Fibroblast of villous mesenchyme (primary cell): ENCODE data around the gene MCL1. TPM values are rescaled to one million over a fixed set of nuclear protein-coding genes. Genes with fewer than 3 reads are reported as not detected.

ENCODE experiments used
- DNase-seq: peaks from one replicate; pipeline ENCODE4 v3.0.0-alpha.2; 2010; ENCODE audit warnings: low read depth
- H3K4me3 ChIP-seq: 2 replicates; pipeline ENCODE4 v1.5.1; 2011; ENCODE audit warnings: low read depth, mild to moderate bottlenecking, low read length
- CTCF ChIP-seq: IDR thresholded peaks from 2 replicates; pipeline ENCODE4 v1.5.1; 2012; ENCODE audit warnings: low read depth, mild to moderate bottlenecking, low read length; ENCODE audit not compliant: insufficient read depth
- total RNA-seq: library from RNA; depleted of rRNA; stranded (reverse); fragments of >200 nt; gene quantifications from 2 replicates; pipeline ENCODE4 v1.2.3, GENCODE V29; 2012

MCL1 gene
- total RNA-seq, 1 donor: 272 TPM

GRCh38 chr1:150537732-150538684 is 41.4 kb downstream of the MCL1 start:
- peak; percentile 10 for TF ChIP-seq CTCF
- no peak overlapping the region for H3K4me3 ChIP-seq
- peak; percentile 71 for DNase-seq

- no peak overlapping the region for H3K4me3 ChIP-seq
- no peak for TF ChIP-seq CTCF
- no peak for DNase-seq
Observed at GRCh38 chr1:150536836-150537731, 42.3 kb downstream of the MCL1 start.

- peak; percentile 61 for DNase-seq
- no peak for TF ChIP-seq CTCF
- H3K4me3 ChIP-seq: no peak overlapping the region
Observed at GRCh38 chr1:150535511-150536287, 43.7 kb downstream of the MCL1 start.

- H3K4me3 ChIP-seq: no peak overlapping the region
Observed at GRCh38 chr1:150534002-150534401, 45.4 kb downstream of the MCL1 start.

GRCh38 chr1:150532860-150533259 is 46.5 kb downstream of the MCL1 start:
- no peak overlapping the region for H3K4me3 ChIP-seq
- no peak for TF ChIP-seq CTCF
- no peak for DNase-seq

More at GRCh38 chr1:150534002-150534401, 45.4 kb downstream of the MCL1 start:
- no peak for TF ChIP-seq CTCF
- DNase-seq: no peak

GRCh38 chr1:150530491-150531159 is 48.8 kb downstream of the MCL1 start:
- TF ChIP-seq CTCF: no peak
- no peak overlapping the region for H3K4me3 ChIP-seq
- no peak for DNase-seq
